PC-9 (cell line): ENCODE measurements around the gene UST. TPM values are rescaled to one million over a fixed set of nuclear protein-coding genes. Genes with fewer than 3 reads are reported as not detected.

Experiments
- BruUV-seq: library from RNA; stranded (reverse); fragments of 400-500 nt; replicated peaks from 2 replicates; lab custom pipeline; 2021; lab: Mats Ljungman, UMichigan
- CTCF ChIA-PET: fragments of 300-600 bp; sonication (Branson Sonifier 250); formaldehyde crosslinking; loops from one replicate; lab custom pipeline; 2022; ENCODE audit warnings: antibody characterized with exemption; lab: Charles Lee
- POLR2A ChIA-PET: fragments of 300-600 bp; sonication (Branson Sonifier 250); formaldehyde crosslinking; loops from one replicate; lab custom pipeline; 2022; ENCODE audit warnings: antibody characterized with exemption; ENCODE audit not compliant: unreplicated experiment; lab: Charles Lee
- DNase-seq, 2 experiments: peaks; one replicate each; pipeline versions ENCODE4 v3.0.0 to v3.0.0-alpha.2; 2015 to 2022; ENCODE audit warnings: mixed read lengths in 1 of 2
- H2AFZ ChIP-seq: fragments of 200-600 bp; sonication (generic); 2 replicates; pipeline ENCODE4 v1.8.1; 2017; ENCODE audit warnings: antibody characterized with exemption
- H3F3A ChIP-seq: fragments of 200-600 bp; sonication (generic); 2 replicates; pipeline ENCODE4 v1.8.1; 2017; ENCODE audit warnings: antibody characterized with exemption, mild to moderate bottlenecking, low read depth; ENCODE audit not compliant: insufficient read depth
- H3K27ac ChIP-seq: fragments of 200-600 bp; sonication (generic); 2 replicates; pipeline ENCODE4 v1.6.1; 2016; ENCODE audit warnings: mixed run types
- H3K27me3 ChIP-seq: fragments of 200-600 bp; sonication (generic); 2 replicates; pipeline ENCODE4 v1.6.1; 2016; ENCODE audit warnings: low read depth, mixed run types; ENCODE audit not compliant: insufficient read depth
- H3K36me3 ChIP-seq: fragments of 200-600 bp; sonication (generic); 2 replicates; pipeline ENCODE4 v1.6.1; 2016; ENCODE audit warnings: low read depth, mixed run types
- H3K4me1 ChIP-seq: fragments of 200-600 bp; sonication (generic); replicated peaks from 2 replicates; pipeline ENCODE4 v1.6.1; 2016; ENCODE audit warnings: mixed run types; ENCODE audit not compliant: insufficient read depth
- H3K4me2 ChIP-seq: fragments of 200-600 bp; sonication (generic); 2 replicates; pipeline ENCODE4 v1.6.1; 2017; ENCODE audit warnings: mixed run types
- H3K4me3 ChIP-seq: fragments of 200-600 bp; sonication (generic); 2 replicates; pipeline ENCODE4 v1.6.1; 2016; ENCODE audit warnings: mixed run types
- H3K79me2 ChIP-seq: fragments of 200-600 bp; sonication (generic); 2 replicates; pipeline ENCODE4 v1.6.1; 2017; ENCODE audit warnings: low read depth, mixed run types
- H3K9me2 ChIP-seq: fragments of 200-600 bp; sonication (generic); 2 replicates; pipeline ENCODE4 v1.8.1; 2017; ENCODE audit warnings: mild to moderate bottlenecking; ENCODE audit not compliant: insufficient read depth
- H3K9me3 ChIP-seq: fragments of 200-600 bp; sonication (generic); 2 replicates; pipeline ENCODE4 v1.8.1; 2016; ENCODE audit warnings: low read depth; ENCODE audit not compliant: insufficient read depth
- H4K20me1 ChIP-seq: fragments of 200-600 bp; sonication (generic); 2 replicates; pipeline ENCODE4 v1.8.1; 2017; ENCODE audit not compliant: insufficient read depth
- CTCF ChIP-seq: fragments of 200-600 bp; sonication (generic); conservative IDR thresholded peaks from 2 replicates; pipeline ENCODE4 v1.6.1; 2017; ENCODE audit warnings: mixed run types, antibody characterized with exemption, mild to moderate bottlenecking, moderate library complexity
- EZH2 ChIP-seq: fragments of 200-600 bp; sonication (generic); IDR thresholded peaks from 2 replicates; pipeline ENCODE4 v1.8.0; 2017; ENCODE audit warnings: antibody characterized with exemption, low read depth
- intact Hi-C: fragments of 100-400 bp; cut with micrococcal nuclease; formaldehyde crosslinking; loops from one replicate; pipeline ENCODE4 v1.10.0; 2022; ENCODE audit not compliant: unreplicated experiment
- total RNA-seq: library from RNA; stranded (reverse); gene quantifications from 2 replicates; pipeline ENCODE4 v1.2.3, GENCODE V29; 2021

UST gene
- total RNA-seq, 1 experiment from 2014 or later: 4.2 TPM

GRCh38 chr6:148891405-148891783 is 144.6 kb downstream of the UST start:
- ChIA-PET POLR2A (interaction anchor here (0.6 to 0.7 kb wide), 2 partner anchors 468 to 968 kb away, joined by 3 to 4 read pairs; no protein-coding TSS in a partner anchor), CTCF (no interaction called here)
- Histone ChIP-seq H3F3A (no peaks in the 10 kb centered on the region), H3K4me3 (no peak overlapping the region), H3K9me2 (no peaks in the 10 kb centered on the region), H3K4me2 (no peak overlapping the region), H3K27me3 (no peaks in the 10 kb centered on the region), H4K20me1 (no peaks in the 10 kb centered on the region), H3K36me3 (no peaks in the 10 kb centered on the region), H3K27ac (no peak overlapping the region), H3K79me2 (no peaks in the 10 kb centered on the region), H3K9me3 (no peaks in the 10 kb centered on the region), H2AFZ (no peak overlapping the region), H3K4me1 (no peaks in the 10 kb centered on the region)
- no TSS peak for BruUV-seq
- no peak for DNase-seq
- intact Hi-C loops: no loop called here
- TF ChIP-seq EZH2 (no peak), CTCF (no peak)

- Histone ChIP-seq H3K27me3 (no peaks in the 10 kb centered on the region), H3K9me3 (no peaks in the 10 kb centered on the region), H3K79me2 (no peaks in the 10 kb centered on the region), H3K27ac (no peak overlapping the region), H3K4me1 (no peaks in the 10 kb centered on the region), H3K4me2 (no peak overlapping the region), H3K36me3 (no peaks in the 10 kb centered on the region), H3F3A (no peaks in the 10 kb centered on the region), H3K4me3 (no peak overlapping the region), H4K20me1 (no peaks in the 10 kb centered on the region), H2AFZ (no peak overlapping the region), H3K9me2 (no peaks in the 10 kb centered on the region)
- intact Hi-C loops: no loop called here
- POLR2A ChIA-PET: no interaction called here
- TF ChIP-seq EZH2: no peak
- TF ChIP-seq CTCF: no peak
- no peak for DNase-seq
- BruUV-seq: no TSS peak
- CTCF ChIA-PET: no interaction called here
Measured at GRCh38 chr6:148892247-148892646, 145.4 kb downstream of the UST start.

GRCh38 chr6:148893073-148893472 is 146.2 kb downstream of the UST start:
- H3K79me2 ChIP-seq: no peaks in the 10 kb centered on the region
- POLR2A ChIA-PET: no interaction called here
- no peak for TF ChIP-seq EZH2
- no peak for TF ChIP-seq CTCF

More at GRCh38 chr6:148893073-148893472, 146.2 kb downstream of the UST start:
- Histone ChIP-seq H3K36me3 (no peaks in the 10 kb centered on the region), H3K27ac (no peak overlapping the region), H3K9me2 (no peaks in the 10 kb centered on the region), H2AFZ (no peak overlapping the region), H4K20me1 (no peaks in the 10 kb centered on the region), H3K4me1 (no peaks in the 10 kb centered on the region), H3K4me2 (no peak overlapping the region), H3K4me3 (no peak overlapping the region), H3F3A (no peaks in the 10 kb centered on the region), H3K9me3 (no peaks in the 10 kb centered on the region), H3K27me3 (no peaks in the 10 kb centered on the region)
- intact Hi-C loops: no loop called here
- no TSS peak for BruUV-seq
- CTCF ChIA-PET: no interaction called here
- DNase-seq: no peak
